Keratinocyte (primary cell): ENCODE measurements around the gene KLHL28.

Experiments
- EZH2 ChIP-seq: IDR thresholded peaks from one replicate; pipeline ENCODE4 v1.6.1; 2012; ENCODE audit warnings: inconsistent platforms, mild to moderate bottlenecking, low read length, moderate library complexity
- TF ChIP-seq, protein P1 (sequence below), 3 experiments: IDR thresholded peaks in 1 of 3; conservative IDR thresholded peaks in 1 of 3; optimal IDR thresholded peaks in 1 of 3; 2 replicates in 2 of 3; 3 replicates in 1 of 3; pipeline versions ENCODE3 to v1.5.1; 2011; ENCODE audit warnings: low read length in 3 of 3, mild to moderate bottlenecking in 3 of 3, moderate library complexity in 2 of 3, control low read depth in 1 of 3, inconsistent platforms in 1 of 3; ENCODE audit not compliant: insufficient read depth in 2 of 3; ENCODE audit errors: extremely low read depth in 1 of 3

DNA sequence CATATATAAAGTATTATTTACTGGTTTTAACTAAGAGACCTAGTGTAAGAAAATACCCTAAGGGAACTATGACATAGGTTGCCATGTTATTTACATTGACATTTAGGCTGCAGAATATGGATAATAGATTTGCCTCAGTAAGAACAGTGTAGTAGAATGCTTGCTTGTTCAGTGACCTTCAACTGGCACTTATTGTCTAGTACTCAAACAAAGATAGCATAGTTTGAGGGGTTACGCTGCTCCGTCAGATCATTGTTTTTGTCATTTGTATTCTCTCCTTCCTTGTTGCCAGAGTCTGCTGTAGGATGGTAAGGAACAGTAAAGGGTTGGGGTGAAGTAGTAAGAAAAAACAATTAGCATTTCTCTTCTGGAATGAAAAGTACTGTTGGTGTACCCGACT, 33.4 kb upstream of the KLHL28 start:
- no peak for TF ChIP-seq EZH2
- TF ChIP-seq, protein P1, sequence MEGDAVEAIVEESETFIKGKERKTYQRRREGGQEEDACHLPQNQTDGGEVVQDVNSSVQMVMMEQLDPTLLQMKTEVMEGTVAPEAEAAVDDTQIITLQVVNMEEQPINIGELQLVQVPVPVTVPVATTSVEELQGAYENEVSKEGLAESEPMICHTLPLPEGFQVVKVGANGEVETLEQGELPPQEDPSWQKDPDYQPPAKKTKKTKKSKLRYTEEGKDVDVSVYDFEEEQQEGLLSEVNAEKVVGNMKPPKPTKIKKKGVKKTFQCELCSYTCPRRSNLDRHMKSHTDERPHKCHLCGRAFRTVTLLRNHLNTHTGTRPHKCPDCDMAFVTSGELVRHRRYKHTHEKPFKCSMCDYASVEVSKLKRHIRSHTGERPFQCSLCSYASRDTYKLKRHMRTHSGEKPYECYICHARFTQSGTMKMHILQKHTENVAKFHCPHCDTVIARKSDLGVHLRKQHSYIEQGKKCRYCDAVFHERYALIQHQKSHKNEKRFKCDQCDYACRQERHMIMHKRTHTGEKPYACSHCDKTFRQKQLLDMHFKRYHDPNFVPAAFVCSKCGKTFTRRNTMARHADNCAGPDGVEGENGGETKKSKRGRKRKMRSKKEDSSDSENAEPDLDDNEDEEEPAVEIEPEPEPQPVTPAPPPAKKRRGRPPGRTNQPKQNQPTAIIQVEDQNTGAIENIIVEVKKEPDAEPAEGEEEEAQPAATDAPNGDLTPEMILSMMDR (optimal IDR thresholded peaks at IDR 0.05 in 1 of 3, IDR thresholded peaks at IDR 0.05 in 1 of 3, conservative IDR thresholded peaks at IDR 0.05 in 1 of 3; ENCODE audit: extremely low read depth in 1 of 3, insufficient read depth in 2 of 3, low read length in 3 of 3) = no peak
